ENCODE data around the gene CLEC17A.

DNA sequence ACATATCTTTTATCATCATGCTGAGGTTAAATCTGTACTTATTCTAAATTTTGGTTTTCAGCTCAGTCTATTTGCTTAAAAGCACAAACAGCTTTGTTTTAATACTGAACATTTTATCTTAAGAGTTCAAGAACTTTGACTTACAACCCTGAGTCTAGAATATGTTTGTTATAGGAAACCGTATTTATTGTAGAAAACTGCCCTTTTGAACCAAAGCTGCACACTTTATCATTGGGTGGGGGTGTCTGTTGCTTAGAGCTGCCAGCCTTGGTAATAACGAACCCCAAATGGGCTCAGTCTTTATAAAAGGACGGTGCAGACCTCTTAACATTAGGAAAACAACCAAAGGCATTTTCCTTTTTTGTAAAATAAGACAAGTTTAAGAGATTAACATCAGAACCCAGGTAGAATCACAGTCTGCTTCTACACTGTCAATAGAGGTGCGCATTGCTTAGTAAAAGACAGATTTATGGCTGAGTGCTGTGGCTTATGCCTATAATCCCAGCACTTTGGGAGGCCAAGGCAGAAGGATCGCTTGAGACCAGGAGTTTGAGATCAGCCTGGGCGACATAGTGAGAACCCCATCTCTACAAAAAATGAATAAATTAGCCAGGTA, 77.1 kb downstream of the CLEC17A start:
- TF ChIP-seq, protein P1, sequence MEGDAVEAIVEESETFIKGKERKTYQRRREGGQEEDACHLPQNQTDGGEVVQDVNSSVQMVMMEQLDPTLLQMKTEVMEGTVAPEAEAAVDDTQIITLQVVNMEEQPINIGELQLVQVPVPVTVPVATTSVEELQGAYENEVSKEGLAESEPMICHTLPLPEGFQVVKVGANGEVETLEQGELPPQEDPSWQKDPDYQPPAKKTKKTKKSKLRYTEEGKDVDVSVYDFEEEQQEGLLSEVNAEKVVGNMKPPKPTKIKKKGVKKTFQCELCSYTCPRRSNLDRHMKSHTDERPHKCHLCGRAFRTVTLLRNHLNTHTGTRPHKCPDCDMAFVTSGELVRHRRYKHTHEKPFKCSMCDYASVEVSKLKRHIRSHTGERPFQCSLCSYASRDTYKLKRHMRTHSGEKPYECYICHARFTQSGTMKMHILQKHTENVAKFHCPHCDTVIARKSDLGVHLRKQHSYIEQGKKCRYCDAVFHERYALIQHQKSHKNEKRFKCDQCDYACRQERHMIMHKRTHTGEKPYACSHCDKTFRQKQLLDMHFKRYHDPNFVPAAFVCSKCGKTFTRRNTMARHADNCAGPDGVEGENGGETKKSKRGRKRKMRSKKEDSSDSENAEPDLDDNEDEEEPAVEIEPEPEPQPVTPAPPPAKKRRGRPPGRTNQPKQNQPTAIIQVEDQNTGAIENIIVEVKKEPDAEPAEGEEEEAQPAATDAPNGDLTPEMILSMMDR (IDR thresholded peaks at IDR 0.05) = no peak
- no peak for TF ChIP-seq POLR2A (IDR thresholded peaks at IDR 0.05)
- no peak for TF ChIP-seq POLR2AphosphoS5 (IDR thresholded peaks at IDR 0.05)
